H1 (cell line): Measurements from ENCODE around the gene SSTR4. TPM values are rescaled to one million over a fixed set of nuclear protein-coding genes. Genes with fewer than 3 reads are reported as not detected.

Experiments used
- CTCF ChIA-PET: fragments of 300-600 bp; sonication (Branson Sonifier 250); formaldehyde crosslinking; loops from one replicate; lab custom pipeline; 2021; ENCODE audit not compliant: partially characterized antibody; lab: Charles Lee
- POLR2A ChIA-PET: fragments of 300-600 bp; sonication (Branson Sonifier 250); formaldehyde crosslinking; loops from one replicate; lab custom pipeline; 2021; ENCODE audit warnings: inconsistent platforms; ENCODE audit not compliant: partially characterized antibody; lab: Charles Lee
- DNase-seq, 2 experiments: peaks; one replicate each; pipeline versions ENCODE4 v3.0.0 to v3.0.0-alpha.2; 2010 to 2022; ENCODE audit warnings: low spot score in 2 of 2, low read depth in 1 of 2, mixed read lengths in 1 of 2
- FAIRE-seq: peaks from 2 replicates; lab custom pipeline; 2011; peaks lifted over from hg19 to GRCh38; lab: Jason Lieb, UNC
- H2AFZ ChIP-seq: 2 replicates; pipeline ENCODE4 v1.8.1; 2012; ENCODE audit warnings: low read length, inconsistent platforms
- H2AK5ac ChIP-seq: 2 replicates; pipeline ENCODE4 v1.6.1; 2013; ENCODE audit warnings: low read depth, low read length
- H2BK120ac ChIP-seq: replicated peaks from 2 replicates; pipeline ENCODE3; 2013; ENCODE audit warnings: low read depth, low read length, inconsistent platforms
- H2BK12ac ChIP-seq: 2 replicates; pipeline ENCODE4 v1.6.1; 2013; ENCODE audit warnings: low read depth, low read length
- H2BK15ac ChIP-seq: 2 replicates; pipeline ENCODE4 v1.6.1; 2013; ENCODE audit warnings: low read length
- H2BK20ac ChIP-seq: 2 replicates; pipeline ENCODE4 v1.6.1; 2013; ENCODE audit warnings: low read length
- H2BK5ac ChIP-seq: 2 replicates; pipeline ENCODE4 v1.6.1; 2013; ENCODE audit warnings: low read depth, low read length
- H3K14ac ChIP-seq: 2 replicates; pipeline ENCODE4 v1.6.1; 2013; ENCODE audit warnings: inconsistent platforms; ENCODE audit not compliant: insufficient read length
- H3K18ac ChIP-seq: 2 replicates; pipeline ENCODE4 v1.6.1; 2013; ENCODE audit warnings: low read length; ENCODE audit errors: extremely low read depth
- H3K23ac ChIP-seq: 2 replicates; pipeline ENCODE4 v1.6.1; 2013; ENCODE audit warnings: inconsistent platforms; ENCODE audit not compliant: insufficient read length
- H3K23me2 ChIP-seq: 2 replicates; pipeline ENCODE4 v1.6.1; 2013; ENCODE audit warnings: low read depth, low read length
- H3K27ac ChIP-seq: 2 replicates; pipeline ENCODE4 v1.6.1; 2011; ENCODE audit warnings: low read depth, low read length, inconsistent platforms
- H3K27me3 ChIP-seq, 4 experiments: replicated peaks in 1 of 4; 1 replicate in 1 of 4; 2 replicates in 3 of 4; pipeline versions ENCODE4 v1.6.1 to v1.8.1; 2011 to 2013; ENCODE audit warnings: low read length in 3 of 4, mild to moderate bottlenecking in 3 of 4, inconsistent platforms in 2 of 4, mixed read lengths in 2 of 4, moderate library complexity in 1 of 4; ENCODE audit not compliant: control insufficient read depth in 3 of 4, insufficient read depth in 3 of 4; ENCODE audit errors: extremely low read depth in 1 of 4
- H3K36me3 ChIP-seq, 4 experiments: 2 replicates each; pipeline versions ENCODE4 v1.6.1 to v1.8.1; 2011 to 2013; ENCODE audit warnings: mild to moderate bottlenecking in 4 of 4, low read length in 3 of 4, moderate library complexity in 2 of 4, control low read depth in 1 of 4, inconsistent platforms in 1 of 4; ENCODE audit not compliant: insufficient read depth in 4 of 4, control insufficient read depth in 2 of 4
- H3K4ac ChIP-seq: replicated peaks from 2 replicates; pipeline ENCODE3; 2013; ENCODE audit warnings: low read length, low read depth, mixed read lengths, inconsistent platforms; ENCODE audit not compliant: insufficient read length
- H3K4me1 ChIP-seq, 4 experiments: replicated peaks in 1 of 4; 1 replicate in 1 of 4; 2 replicates in 3 of 4; pipeline versions ENCODE4 v1.6.1 to v1.8.1; 2011 to 2013; ENCODE audit warnings: low read length in 3 of 4, inconsistent platforms in 2 of 4, mixed read lengths in 1 of 4; ENCODE audit not compliant: insufficient read depth in 4 of 4, control insufficient read depth in 3 of 4
- H3K4me2 ChIP-seq, 2 experiments: 2 replicates each; pipeline versions ENCODE4 v1.6.1 to v1.8.1; 2011 to 2013; ENCODE audit warnings: low read depth in 2 of 2, low read length in 2 of 2, control low read depth in 1 of 2, inconsistent platforms in 1 of 2, mild to moderate bottlenecking in 1 of 2; ENCODE audit not compliant: insufficient read depth in 1 of 2
- H3K4me3 ChIP-seq, 4 experiments: fragments of 200-600, 300-600 bp in 1 of 4; sonication (generic), shearing (Covaris generic), sonication (Bioruptor Twin) in 1 of 4; 2 replicates each; pipeline versions ENCODE4 v1.5.1 to v1.8.1; 2011 to 2016; ENCODE audit warnings: low read length in 4 of 4, low read depth in 3 of 4, control low read depth in 2 of 4, inconsistent platforms in 2 of 4, mild to moderate bottlenecking in 2 of 4, mixed read lengths in 1 of 4, moderate library complexity in 1 of 4; ENCODE audit not compliant: insufficient read depth in 2 of 4; ENCODE audit errors: extremely low read depth in 1 of 4
- H3K56ac ChIP-seq: replicated peaks from 2 replicates; pipeline ENCODE3; 2013; ENCODE audit warnings: low read depth, mild to moderate bottlenecking, mixed read lengths, low read length, inconsistent platforms; ENCODE audit not compliant: insufficient read length
- H3K79me1 ChIP-seq: 2 replicates; pipeline ENCODE4 v1.6.1; 2013; ENCODE audit warnings: low read depth, low read length, control low read depth
- H3K79me2 ChIP-seq, 2 experiments: 2 replicates each; pipeline versions ENCODE4 v1.6.1 to v1.8.1; 2012 to 2013; ENCODE audit warnings: low read length in 2 of 2, mild to moderate bottlenecking in 2 of 2, inconsistent platforms in 1 of 2; ENCODE audit not compliant: insufficient read depth in 2 of 2, control insufficient read depth in 1 of 2
- H3K9ac ChIP-seq, 4 experiments: replicated peaks in 1 of 4; 1 replicate in 1 of 4; 2 replicates in 3 of 4; pipeline versions ENCODE4 v1.6.1 to v1.8.1; 2011 to 2013; ENCODE audit warnings: low read depth in 3 of 4, low read length in 3 of 4, control low read depth in 2 of 4, mild to moderate bottlenecking in 2 of 4, moderate library complexity in 2 of 4, inconsistent platforms in 1 of 4; ENCODE audit errors: extremely low read depth in 1 of 4
- H3K9me3 ChIP-seq, 2 experiments: 2 replicates each; pipeline versions ENCODE4 v1.6.1 to v1.8.1; 2012 to 2013; ENCODE audit warnings: mild to moderate bottlenecking in 2 of 2, moderate library complexity in 2 of 2, control low read depth in 1 of 2, inconsistent platforms in 1 of 2, low read depth in 1 of 2, low read length in 1 of 2, mixed read lengths in 1 of 2; ENCODE audit not compliant: insufficient read depth in 2 of 2
- H4K20me1 ChIP-seq, 2 experiments: replicated peaks in 1 of 2; 2 replicates each; pipeline versions ENCODE3 to v1.8.1; 2011 to 2013; ENCODE audit warnings: inconsistent platforms in 2 of 2, low read length in 2 of 2, mild to moderate bottlenecking in 1 of 2; ENCODE audit not compliant: insufficient read depth in 2 of 2, control insufficient read depth in 1 of 2
- H4K5ac ChIP-seq: 2 replicates; pipeline ENCODE4 v1.6.1; 2013; ENCODE audit warnings: low read length, low read depth, mixed read lengths, inconsistent platforms; ENCODE audit not compliant: insufficient read length
- H4K8ac ChIP-seq: 2 replicates; pipeline ENCODE4 v1.8.0; 2013; ENCODE audit warnings: mild to moderate bottlenecking, moderate library complexity, low read length, inconsistent platforms; ENCODE audit not compliant: insufficient read depth; ENCODE audit errors: extremely low read depth
- H4K91ac ChIP-seq: replicated peaks from 2 replicates; pipeline ENCODE3; 2013; ENCODE audit warnings: low read length, mixed read lengths, inconsistent platforms; ENCODE audit not compliant: insufficient read length
- RAD21 ChIP-seq, 2 experiments: IDR thresholded peaks in 1 of 2; conservative IDR thresholded peaks in 1 of 2; 2 replicates each; pipeline ENCODE4 v1.6.1; 2011; ENCODE audit warnings: low read depth in 2 of 2, low read length in 2 of 2, improper control_type of control experiment in 1 of 2, inconsistent platforms in 1 of 2, mild to moderate bottlenecking in 1 of 2, moderate library complexity in 1 of 2
- SP2 ChIP-seq: IDR thresholded peaks from 2 replicates; pipeline ENCODE4 v1.6.1; 2012; ENCODE audit warnings: mild to moderate bottlenecking, low read length, inconsistent platforms
- TAF1 ChIP-seq: IDR thresholded peaks from 2 replicates; pipeline ENCODE4 v1.6.1; 2011; ENCODE audit warnings: mild to moderate bottlenecking, low read depth, low read length
- WGBS, 2 experiments: shearing (Covaris generic) in 1 of 2; methylation state at CpG; one replicate each; pipeline versions ENCODE4 v1.1.6 to v1.1.7; 2013 to 2015; ENCODE audit warnings: low lambda C conversion rate in 2 of 2, mixed read lengths in 2 of 2, inconsistent platforms in 1 of 2, low coverage in 1 of 2, missing lambda C conversion rate in 1 of 2; ENCODE audit not compliant: insufficient replicate concordance in 2 of 2, insufficient coverage in 1 of 2, insufficient read length in 1 of 2; ENCODE audit errors: extremely low coverage in 1 of 2, missing lambda C conversion rate in 1 of 2; 5-methylcytosine and 5-hydroxymethylcytosine counted together
- polyA plus RNA-seq, 7 experiments: library from polyadenylated mRNA; depleted of rRNA in 3 of 7; stranded (reverse) in 5 of 7; unstranded in 2 of 7; fragments of >200 nt in 5 of 7; fragments of 200-250 nt in 2 of 7; gene quantifications; 1 replicate in 5 of 7; 2 replicates in 1 of 7; 4 replicates in 1 of 7; pipeline versions ENCODE4 v1.2.1 to v1.2.3, GENCODE V29; 2011 to 2013; ENCODE audit warnings: missing spikeins in 2 of 7, mixed read lengths in 2 of 7
- total RNA-seq: library from RNA; stranded (reverse); fragmentation: NEBNext Ultra II Directional; extraction: Animal tissue kit (Norgen Biotek cat#: 25700); gene quantifications from 2 replicates; pipeline ENCODE4 v1.2.1, GENCODE V29; 2021
- TF ChIP-seq, protein P1 (sequence below): IDR thresholded peaks from 2 replicates; pipeline ENCODE4 v1.6.1; 2011; ENCODE audit warnings: low read length, improper control_type of control experiment

Gene SSTR4
- total and polyA plus RNA-seq, 2 of the 8 experiments (the other 6 are each of a cell fraction or from before 2014, with no cell fraction given): 0.05 TPM; not detected in 1

DNA sequence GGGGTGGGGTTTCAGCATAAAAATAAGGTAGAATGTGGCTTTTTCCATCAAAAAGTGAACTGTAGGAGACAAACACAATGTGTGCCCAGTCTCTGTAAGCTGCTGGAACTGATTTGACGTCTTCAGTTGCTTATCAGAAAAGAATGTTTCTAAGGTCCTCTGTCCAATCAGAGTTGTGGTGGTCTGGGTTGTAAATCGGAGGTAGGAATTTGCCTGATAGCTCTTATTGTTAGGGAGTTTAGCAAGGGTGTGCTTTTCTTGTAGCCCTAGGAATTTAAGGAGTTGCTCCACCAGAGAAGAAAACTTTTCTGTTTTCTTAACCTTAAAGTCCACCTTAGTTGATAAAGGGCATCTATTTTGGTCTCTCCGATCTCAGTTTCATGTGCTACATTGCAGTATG is 10.4 kb upstream of the SSTR4 start:
- POLR2A ChIA-PET: no interaction called here
- Histone ChIP-seq H2AFZ (no peak overlapping the region), H3K4me1 (no peaks in the 10 kb centered on the region), H2BK120ac (no peak overlapping the region), H4K5ac (no peak overlapping the region), H4K20me1 (no peaks in the 10 kb centered on the region), H3K4me2 (no peak overlapping the region), H3K79me1 (no peaks in the 10 kb centered on the region), H4K8ac (no peak overlapping the region), H2BK5ac (no peak overlapping the region), H3K9ac (no peak overlapping the region), H2BK20ac (peak overlapping the region; percentile 43; the same call in 1 of the 2 replicates), H3K14ac (no peak overlapping the region), H3K23me2 (0 out of 2 replicates have a peak, but pooled peaks cover 1% of the 10 kb centered on the region), H3K9me3 (no peaks in the 10 kb centered on the region), H3K79me2 (no peaks in the 10 kb centered on the region), H3K56ac (no peak overlapping the region), H3K27me3 (no peaks in the 10 kb centered on the region; a peak in 1 of 7 replicates), H2BK12ac (no peak overlapping the region), H3K18ac (no peak overlapping the region), H2AK5ac (no peak overlapping the region), H3K4ac (no peak overlapping the region), H3K23ac (no peak overlapping the region), H3K4me3 (no peak overlapping the region), H2BK15ac (no peak overlapping the region), H3K36me3 (no peaks in the 10 kb centered on the region), H3K27ac (no peak overlapping the region), H4K91ac (no peak overlapping the region)
- CTCF ChIA-PET: interaction anchor here (0.7 to 2.2 kb wide), 6 partner anchors 10 to 331 kb away, joined by 3 to 10 read pairs (median 4); partner anchors contain the start of gene SSTR4
- WGBS, 2 experiments: 87% methylated on average over 3 of the region's 3 CpGs; no CpG with 5 or more reads in 1 of the 2 experiments
- no peak for FAIRE-seq
- DNase-seq: no peak
- TF ChIP-seq TAF1 (no peak), RAD21 (IDR thresholded peaks at IDR 0.05 in 1 of 2, conservative IDR thresholded peaks at IDR 0.05 in 1 of 2; ENCODE audit: low read depth in 2 of 2, low read length in 2 of 2) (no peak), SP2 (no peak)
- TF ChIP-seq, protein P1, sequence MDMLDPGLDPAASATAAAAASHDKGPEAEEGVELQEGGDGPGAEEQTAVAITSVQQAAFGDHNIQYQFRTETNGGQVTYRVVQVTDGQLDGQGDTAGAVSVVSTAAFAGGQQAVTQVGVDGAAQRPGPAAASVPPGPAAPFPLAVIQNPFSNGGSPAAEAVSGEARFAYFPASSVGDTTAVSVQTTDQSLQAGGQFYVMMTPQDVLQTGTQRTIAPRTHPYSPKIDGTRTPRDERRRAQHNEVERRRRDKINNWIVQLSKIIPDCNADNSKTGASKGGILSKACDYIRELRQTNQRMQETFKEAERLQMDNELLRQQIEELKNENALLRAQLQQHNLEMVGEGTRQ: no peak
